Stimulated activated CD8-positive, alpha-beta memory T cell treated with anti-CD3 and anti-CD28 coated beads, Interleukin-15, amount 100 ng/mL, for 48 hours (primary cell): Measurements from ENCODE around the gene AMACR.

Source experiments
- DNase-seq, 2 donors: peaks; one replicate each; pipeline ENCODE4 v3.0.0-alpha.2; 2020; ENCODE audit warnings: low read depth in 2 of 2

Gene AMACR

DNA sequence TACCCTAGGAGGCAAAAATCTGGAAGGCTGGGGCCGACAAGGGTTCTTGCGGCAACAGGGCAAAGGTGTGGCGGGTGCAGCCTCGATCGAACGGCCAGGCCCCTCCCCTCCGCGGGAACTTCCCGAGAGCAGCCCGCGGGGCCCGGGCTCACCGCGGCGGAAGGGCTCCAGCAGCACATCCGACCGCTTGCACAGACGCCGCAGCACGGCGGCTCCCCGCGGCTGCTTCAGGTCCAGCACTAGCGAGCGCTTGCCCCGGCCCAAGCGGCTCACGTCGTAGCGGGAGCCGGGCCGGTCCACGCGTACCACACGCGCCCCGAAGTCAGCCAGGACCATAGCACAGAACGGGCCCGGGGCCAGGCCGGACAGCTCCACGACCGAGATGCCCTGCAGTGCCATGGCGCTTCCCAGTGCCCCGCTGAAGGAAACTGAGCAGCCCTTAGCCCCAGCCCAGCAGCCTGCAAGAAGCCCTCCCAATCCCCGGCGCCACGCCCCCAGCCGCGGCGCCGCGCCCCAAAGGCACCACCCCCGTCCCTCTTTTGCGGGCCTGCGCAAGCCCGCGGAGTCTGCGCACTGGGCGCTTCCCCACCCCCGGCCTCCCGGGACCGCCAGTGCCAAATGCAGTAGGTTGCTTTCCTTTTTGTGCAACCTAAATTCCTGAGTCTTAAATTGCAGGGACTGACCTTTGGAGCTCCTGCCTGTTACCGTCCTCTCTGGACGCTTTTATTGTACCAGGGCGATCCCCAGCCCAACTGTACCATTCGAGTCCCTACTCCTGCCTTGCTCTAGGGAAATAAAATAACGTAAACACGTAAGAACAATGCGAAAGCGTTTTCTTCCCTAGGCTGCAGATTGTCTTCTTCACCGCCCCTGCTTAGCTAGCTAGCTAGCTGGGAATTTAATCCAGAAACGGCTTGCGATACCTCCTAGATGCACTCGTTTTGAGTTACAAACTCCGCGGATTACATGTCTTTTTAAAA lies at the start of gene AMACR:
TSS of gene AMACR (minus strand) at position 430 of the 980 bp plus-strand sequence. CDS start at position 399, 31 bp downstream.
- DNase-seq = peak; percentile 86 to 87

GRCh38 chr5:34057569-34057968 lies 49.7 kb upstream of the AMACR start:
- DNase-seq = no peak

DNA sequence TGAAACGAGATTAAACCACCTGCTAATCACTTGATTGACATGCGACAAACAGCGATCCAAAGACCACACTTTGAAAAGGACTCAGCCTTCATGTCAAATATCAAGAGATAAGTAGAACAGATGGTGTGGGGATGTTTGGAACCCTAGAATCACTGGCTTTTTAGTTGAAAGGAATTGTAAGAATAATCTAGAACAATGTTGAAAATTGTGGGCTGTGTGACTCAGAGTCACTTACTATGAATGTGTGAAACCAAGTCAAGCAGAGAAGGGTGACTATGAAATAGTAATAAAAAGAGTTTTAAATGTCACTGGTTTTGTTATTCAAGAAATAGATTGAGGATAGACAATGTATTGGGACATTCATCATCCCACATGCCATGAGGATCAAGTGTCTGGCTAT lies 49.3 kb upstream of the AMACR start:
- no peak for DNase-seq

DNA sequence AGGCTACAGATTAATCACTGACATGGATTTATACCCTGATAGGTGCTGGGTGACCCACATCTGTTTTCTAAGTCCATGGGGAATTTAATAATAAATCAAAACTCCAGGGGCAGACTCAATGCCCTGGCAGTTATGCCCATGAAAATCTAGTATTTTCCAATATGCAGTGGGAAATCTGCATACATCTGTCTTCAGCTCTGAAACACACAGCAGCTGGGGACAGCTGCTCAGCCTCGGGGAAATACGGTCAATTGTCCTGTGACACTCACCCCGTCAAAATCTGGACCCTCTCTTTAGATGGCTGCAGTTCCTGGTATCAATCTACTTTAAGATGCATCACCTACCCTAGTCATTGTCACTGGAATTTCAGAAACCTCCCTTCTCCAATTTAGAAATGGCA lies 47.8 kb upstream of the AMACR start:
- no peak for DNase-seq

GRCh38 chr5:34054400-34054729 lies 46.5 kb upstream of the AMACR start:
- no peak for DNase-seq

DNA sequence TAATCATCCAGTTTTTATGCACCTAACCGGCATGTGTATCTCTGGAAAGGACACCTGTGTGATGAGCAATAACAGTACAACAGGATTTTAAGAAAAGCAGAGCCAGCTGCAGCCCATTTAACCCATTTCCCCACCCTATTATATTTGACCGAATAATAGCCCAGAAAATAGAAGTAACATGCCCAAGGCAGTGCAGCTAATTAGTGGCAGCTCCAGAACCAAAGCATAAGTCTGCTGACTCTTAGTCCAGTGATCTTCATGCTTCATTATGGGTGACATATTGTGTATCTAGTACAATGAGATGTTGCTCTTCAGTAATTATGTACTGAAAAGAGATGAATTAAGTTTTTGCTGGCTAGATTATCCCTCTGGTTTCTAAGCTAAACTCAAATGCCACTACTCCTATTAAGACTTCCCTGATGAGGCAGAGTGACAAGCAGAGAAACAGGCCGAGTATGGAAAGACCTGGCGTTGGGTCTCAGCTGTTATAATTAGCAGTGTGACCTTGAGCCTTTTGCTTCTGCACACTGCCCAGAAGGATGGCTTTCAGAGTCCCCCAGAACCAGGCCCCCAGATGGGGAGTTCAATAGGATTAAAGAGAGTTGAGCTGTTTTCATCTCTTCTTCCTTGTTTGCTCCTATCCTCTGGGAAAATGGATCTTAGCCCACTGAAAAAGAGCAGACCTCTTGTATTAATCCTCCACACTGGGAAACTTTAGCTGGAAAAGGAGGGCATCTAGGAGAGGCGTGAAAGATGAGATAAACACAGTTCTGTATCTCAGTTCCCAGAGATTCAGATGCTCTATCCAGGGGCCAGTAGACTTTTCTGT lies 45.9 kb upstream of the AMACR start:
- DNase-seq = no peak

- DNase-seq = no peak
Observed at GRCh38 chr5:34053133-34053532, 45.3 kb upstream of the AMACR start.

DNA sequence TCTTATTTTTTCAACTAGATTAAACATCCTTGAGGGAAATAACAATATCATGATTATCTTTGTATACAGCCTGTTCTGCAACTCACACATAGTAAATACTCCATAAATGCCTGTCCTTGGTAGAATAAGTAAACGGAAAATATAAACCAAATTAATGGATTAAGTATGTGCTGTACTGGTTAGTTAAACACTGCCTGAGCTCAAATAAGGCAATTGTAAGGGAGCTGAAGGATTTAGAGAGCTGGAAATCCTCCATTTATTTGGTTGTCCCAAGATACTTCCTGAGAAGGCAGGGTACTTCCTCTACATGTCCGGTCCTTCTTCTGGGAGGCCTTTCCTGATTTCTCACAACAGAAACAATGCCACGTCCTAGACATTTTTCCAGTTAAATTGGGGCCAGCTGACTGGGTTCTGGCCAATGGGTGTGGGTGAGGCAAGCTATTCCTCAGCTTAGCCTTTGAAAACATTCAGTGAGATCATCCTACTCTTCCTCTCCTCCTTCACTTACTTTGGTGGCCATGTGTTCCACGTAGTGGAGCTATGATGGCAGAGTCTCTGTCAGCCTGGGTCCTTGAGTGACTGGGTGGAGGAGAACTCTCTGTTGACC lies 43.6 kb upstream of the AMACR start:
- DNase-seq = no peak

DNA sequence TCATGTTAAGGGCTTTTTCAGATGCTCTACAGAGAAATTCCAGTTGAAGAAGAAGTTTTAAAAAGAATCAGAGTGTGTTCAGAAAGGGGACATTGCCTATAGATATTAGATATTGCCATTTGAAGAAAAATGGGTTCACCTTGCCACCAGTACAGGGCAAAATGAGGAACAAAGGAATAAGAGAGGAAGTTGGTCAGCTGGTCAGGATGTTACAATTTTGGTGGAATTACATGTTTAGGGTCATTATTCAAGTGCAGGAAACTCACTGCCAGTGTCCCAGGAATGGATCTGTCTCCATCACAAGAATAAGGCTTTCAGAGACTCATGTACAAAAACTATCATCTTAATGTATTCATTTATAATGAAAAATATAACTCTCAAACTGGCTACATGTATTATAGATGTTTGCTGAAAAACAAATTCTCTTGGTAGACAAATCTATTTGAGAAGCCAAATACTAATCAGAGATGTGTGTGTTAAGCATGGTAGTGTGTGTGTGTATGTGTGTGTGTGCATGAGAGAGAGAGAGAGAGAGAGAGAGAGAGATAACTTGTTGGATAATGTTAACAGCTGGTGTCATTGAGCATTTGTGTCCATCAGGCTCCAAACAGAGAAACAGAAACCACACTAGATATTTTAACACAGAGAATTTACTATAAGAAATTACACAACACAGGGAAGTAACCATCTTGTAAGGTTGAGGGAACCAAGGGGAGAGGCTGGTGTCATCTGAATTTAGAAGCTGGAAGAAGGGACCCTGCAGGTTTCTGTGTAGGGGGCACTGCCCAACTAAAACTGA lies 40.1 kb upstream of the AMACR start:
- DNase-seq = no peak

DNA sequence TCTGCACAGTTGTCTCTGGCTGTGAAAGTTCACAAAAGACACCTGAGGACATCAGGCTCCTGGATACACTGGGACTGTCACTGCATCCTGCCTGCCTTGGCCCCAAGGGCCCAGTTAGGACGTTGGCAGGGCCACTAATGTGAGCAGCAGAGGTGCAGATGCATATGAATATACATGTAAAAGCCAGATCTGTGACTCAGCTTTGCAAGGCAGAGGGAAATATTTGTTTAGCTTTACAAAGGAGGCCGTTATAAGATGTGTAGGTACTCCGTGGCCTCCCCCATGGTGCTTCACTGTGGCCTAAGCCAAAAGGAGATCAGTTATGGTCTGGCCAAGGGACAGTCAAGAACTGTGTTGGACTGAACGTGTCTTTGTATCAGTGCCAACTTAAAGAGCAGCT lies 39.3 kb upstream of the AMACR start:
- no peak for DNase-seq

DNA sequence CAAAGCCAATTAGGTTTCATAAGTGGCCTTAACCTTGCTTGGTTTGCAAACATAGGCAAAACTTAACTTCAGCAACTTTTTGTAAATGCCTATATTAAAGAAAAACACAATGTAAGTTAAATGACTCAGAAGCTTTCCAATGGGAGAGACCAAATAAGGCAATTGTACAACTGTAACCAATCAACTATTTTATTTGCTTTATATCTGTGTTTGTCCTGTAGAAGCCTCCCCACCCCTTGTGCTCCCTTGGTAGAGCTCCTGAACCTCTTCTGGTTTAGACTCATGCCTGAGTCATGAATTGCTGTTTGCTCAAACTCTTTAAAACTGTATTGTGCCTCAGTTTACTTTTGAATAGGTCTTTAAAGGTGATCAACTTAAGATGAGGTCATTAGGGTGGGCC lies 38.1 kb upstream of the AMACR start:
- no peak for DNase-seq

GRCh38 chr5:34045023-34045422 lies 37.2 kb upstream of the AMACR start:
- no peak for DNase-seq

GRCh38 chr5:34043099-34043876 lies 35.4 kb upstream of the AMACR start, which contains the start of gene C1QTNF3:
TSS of gene C1QTNF3 (minus strand) at chr5:34043213. CDS start at chr5:34043125, 88 bp downstream.
- DNase-seq = no peak

DNA sequence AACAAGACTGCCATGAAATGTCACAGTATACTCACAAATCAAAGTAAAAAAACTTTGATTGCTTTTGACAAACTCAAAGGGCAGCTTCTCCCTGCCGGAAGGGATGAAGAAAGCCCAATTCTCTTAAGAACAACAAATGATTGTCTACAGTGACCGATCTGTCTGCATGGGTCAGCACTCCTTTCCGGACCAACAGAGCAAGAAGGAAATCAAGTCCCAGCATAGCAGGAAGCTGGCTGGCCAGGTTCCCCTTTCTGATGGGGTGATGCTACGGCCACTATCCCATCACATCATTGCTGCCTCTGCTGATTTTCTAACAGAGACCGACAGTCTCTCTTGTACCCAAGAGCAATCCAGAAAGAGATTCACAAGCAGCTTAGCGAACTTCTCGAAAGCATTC lies 34.5 kb upstream of the AMACR start:
- DNase-seq = no peak

GRCh38 chr5:34041247-34041972 lies 33.6 kb upstream of the AMACR start:
- no peak for DNase-seq

GRCh38 chr5:34040472-34040871 lies 32.6 kb upstream of the AMACR start:
- DNase-seq = no peak

GRCh38 chr5:34039398-34040157 lies 31.7 kb upstream of the AMACR start:
- no peak for DNase-seq

DNA sequence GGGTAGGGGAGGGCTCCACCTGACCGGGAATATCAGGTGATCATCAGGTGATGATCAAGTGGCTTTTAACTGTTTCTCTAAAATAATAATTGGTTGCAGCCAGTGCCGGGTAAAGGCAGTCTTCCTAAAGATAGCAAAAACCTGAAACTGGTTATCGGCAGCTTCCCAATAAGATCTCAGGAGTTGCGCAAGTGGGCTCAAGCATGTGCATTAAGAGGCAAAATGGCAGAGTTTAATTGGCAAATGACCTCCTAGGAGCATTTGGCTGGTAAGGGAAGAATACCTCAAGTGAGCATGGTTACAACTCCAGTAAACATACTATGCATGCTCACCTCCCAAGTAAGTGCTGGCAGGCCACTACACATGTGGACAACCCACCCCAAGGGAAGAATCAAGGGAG lies 31.0 kb upstream of the AMACR start:
- DNase-seq = no peak

- DNase-seq = no peak
Observed at GRCh38 chr5:34038390-34038789, 30.5 kb upstream of the AMACR start.
